Skin of body (tissue), 2 donors: ENCODE measurements around the gene CDH23. TPM values are rescaled to one million over a fixed set of nuclear protein-coding genes. Genes with fewer than 3 reads are reported as not detected.

Source experiments
- DNase-seq: peaks from one replicate; lab custom pipeline; 2025; lab: John Stamatoyannopoulos, UW
- total RNA-seq: library from RNA; depleted of rRNA; stranded (reverse); fragments of >200 nt; gene quantifications from one replicate; pipeline ENCODE4 v1.2.3, GENCODE V29; 2014

The CDH23 gene
- total RNA-seq, 1 donor from 2014 or later: 6.3 TPM

GRCh38 chr10:71465551-71466252 lies 69.0 kb downstream of the CDH23 start:
- DNase-seq: no peak

DNA sequence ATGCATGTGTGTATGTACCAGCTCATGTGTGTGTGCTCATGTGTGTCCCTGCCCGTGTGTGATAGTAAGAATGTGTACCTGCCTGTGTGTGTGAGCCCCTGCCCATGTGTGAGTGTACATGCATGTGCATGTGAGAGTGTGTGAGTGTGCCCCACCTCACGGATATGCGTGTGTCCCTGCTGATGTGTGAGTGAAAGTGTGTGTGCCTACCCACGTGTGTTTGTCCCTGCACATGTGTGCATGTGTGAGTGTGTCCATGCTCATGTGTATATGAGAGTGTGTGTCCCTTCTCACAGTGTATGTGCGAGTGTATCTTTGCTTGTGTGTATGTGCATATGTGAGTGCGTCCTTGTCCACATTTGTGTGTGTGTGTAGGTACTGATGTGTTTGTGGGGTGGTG lies 69.6 kb downstream of the CDH23 start:
- DNase-seq: no peak

DNA sequence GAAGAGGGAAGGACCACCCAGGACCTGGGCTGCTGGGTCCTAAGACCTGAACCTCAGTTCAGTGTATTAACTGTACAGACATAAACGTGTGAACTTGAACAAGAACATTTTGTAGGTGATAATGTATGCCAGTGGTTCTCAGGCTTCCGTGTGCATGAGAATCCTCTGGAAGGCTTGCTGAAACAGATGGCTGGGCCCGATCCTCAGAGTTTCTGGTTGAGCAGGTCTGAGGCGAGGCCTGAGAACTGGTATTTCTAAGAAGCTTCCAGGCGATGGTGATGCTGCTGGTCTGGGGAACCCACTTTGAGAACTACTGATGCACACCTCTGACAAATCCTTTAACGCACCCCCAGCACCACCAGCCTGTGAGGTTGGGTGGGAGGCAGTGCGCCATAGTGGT lies 70.4 kb downstream of the CDH23 start:
- no peak for DNase-seq

DNA sequence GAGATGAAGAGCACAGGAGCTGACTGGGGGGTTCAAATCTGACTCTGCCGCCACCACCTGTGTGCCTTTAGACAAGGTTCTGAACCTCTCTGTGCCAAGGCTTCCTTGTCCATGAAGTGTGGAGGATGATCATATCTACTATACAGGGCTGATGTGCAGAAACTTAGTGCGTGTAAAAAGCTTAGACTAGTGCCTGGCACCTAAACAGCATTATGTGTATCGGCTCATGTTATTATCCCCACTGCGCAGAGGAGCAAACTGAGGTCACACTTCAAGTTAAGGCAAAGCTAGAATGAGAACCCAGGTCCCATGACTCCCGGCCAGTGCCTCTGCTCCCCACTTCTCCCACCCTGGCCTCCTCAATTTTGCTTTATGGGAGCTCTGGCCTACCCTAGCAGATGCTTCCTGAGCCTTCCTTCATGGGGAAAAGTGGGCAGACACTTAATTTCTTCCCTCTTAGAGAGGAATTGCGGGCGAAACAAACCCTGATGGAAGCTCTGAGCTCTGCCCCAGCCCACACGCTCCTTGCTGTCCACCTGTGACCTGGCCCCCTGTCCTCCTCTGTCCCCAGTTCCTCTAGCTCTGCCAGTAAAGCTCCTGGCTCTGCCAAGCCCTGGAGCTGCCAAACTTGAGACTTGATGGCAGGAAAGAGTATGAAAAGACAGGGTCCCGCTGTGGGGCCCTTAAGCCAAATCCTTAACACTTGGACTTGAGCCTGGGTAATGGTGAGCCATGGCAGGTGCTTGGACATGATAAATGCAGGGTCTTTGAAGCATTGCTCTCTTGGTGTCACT lies 71.0 kb downstream of the CDH23 start:
- no peak for DNase-seq

DNA sequence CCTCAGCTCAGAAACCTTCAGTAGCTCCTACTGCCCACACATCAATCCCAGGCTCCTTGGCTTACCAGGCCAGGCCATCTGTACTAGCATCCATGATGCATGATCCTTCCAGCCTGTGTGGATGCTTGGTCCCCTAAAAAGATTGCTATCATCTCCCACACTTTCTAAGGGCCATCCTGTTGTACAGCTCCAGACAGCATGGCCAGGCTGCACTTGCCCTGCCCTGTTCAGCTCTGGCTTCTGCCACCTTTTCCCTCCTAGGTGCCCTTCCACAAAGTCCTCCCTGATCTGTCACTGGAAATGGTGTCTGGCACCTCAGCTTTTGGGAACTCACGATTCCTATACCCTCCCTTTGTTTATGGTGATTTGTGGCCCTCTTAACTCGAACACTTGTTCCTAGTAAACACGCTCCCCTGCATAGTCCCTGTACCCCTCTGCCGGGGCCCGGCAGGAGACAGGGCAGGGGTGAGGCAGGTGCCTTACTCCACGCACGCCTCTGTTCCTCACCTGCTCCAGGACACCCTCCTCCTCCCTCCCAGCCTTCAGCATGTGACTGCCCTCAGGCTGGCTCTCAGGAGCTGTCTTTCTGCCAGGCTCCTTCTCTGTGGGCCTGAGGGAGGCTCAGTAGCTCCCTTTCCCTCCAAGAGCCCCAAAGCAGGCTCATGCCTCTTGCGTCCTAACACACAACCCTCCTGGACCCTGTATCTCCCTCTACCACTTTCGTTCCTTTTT lies 71.8 kb downstream of the CDH23 start:
- DNase-seq: no peak

- no peak for DNase-seq
Measured at GRCh38 chr10:71471006-71471405, 74.3 kb downstream of the CDH23 start.

GRCh38 chr10:71471957-71472365 lies 75.2 kb downstream of the CDH23 start:
- no peak for DNase-seq

- no peak for DNase-seq
Measured at GRCh38 chr10:71472466-71472865, 75.7 kb downstream of the CDH23 start.

GRCh38 chr10:71472912-71473311 lies 76.2 kb downstream of the CDH23 start:
- no peak for DNase-seq

DNA sequence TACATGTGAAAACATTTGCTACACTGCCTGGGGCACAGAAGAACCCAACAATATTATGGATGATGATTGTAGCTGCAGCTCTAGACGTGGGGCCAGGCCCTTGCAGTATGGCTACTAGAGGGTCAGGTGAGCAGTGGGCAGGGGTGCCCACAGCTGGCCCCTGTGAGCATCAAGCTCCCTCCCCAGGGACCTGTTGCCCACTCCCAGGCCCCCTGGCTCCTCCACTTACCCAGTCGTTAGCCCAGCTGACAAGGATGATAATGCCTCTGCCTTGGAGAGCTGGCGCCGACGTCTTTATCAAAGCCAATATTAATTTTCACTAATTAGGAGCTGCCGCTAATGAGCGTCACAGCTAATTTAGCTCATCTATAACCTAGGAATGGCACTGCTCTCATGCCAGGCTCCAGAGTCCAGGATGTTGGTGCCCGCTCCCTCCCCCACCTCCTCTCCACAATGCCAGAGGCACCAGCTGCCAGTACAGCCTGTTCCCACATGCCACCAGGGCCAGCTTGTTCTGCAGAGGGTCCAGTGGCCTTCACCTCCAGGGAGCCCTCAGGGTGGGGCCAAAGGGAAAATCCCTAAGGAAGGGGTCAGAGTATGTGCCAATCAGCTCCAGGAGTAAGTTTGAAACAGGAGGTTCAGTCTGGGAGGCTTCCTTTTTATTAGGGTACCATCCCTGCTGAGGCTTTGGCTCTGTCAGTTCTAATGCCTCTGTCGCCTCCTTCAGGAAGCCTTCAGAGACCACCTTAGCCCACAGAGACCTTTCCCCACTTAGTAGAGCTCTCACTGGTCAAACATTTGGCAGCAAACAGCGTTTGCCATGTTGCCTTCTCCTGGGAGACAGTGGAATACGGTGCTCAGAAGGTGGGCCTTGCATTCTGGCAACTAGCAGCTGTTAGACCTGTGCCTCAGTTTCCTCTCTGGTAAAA lies 77.2 kb downstream of the CDH23 start:
- no peak for DNase-seq

GRCh38 chr10:71474702-71475242 lies 78.1 kb downstream of the CDH23 start:
- no peak for DNase-seq

DNA sequence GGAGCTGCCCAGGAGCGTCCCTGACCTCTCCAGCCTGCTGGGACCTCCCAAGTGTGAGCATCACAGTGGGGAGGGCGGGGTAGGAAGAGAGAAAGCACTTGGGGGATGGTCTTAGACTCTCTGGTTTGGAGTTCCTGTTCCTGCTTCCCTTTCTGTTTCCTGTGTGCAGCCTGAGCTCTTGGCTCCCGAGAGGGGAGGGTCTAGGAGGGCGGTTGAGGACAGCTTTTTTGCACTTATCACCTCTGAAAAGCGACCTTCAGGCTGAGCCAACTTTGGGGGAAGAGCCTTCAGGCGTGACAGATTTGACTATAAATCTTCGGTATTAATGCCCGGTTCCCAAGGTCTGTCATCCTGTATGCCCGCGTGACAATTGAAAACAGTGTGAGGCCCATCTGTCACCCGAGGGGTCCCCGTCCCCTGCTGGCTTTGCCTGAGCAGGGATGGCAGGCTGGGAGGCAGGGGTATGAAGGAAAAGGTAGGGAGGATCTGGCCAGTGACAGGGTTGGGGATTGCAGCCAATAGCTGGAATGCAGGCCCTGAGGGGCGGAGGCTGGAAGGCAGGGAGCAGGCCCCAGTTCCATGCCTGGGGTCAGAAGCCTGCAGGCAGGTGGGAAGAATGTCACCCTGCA lies 78.6 kb downstream of the CDH23 start:
- DNase-seq: no peak

GRCh38 chr10:71476228-71477011 lies 79.7 kb downstream of the CDH23 start:
- peak; percentile 75 for DNase-seq

DNA sequence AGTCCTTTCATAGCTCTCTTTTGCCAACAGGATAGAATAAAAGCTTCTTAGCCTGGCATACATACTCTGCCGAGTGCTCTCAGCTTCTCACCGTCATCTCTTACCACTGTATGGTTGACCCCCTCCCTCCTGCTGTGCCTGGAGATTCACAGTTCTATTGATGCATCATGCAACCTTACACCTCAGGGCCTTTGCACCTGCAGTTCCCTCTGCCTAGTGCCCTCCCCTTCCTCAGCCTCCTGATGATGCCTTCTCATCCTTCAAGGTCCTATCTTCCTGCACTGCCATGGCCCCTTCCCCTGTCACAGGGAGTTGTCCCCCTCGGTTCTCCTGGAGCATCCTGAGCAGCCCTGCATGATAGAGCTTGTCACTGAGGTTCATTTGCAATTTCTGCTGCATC lies 81.5 kb downstream of the CDH23 start:
- DNase-seq: no peak

GRCh38 chr10:71478813-71479365 lies 82.2 kb downstream of the CDH23 start:
- no peak for DNase-seq

GRCh38 chr10:71479831-71480230 lies 83.1 kb downstream of the CDH23 start:
- DNase-seq: no peak

GRCh38 chr10:71480662-71481061 lies 83.9 kb downstream of the CDH23 start:
- no peak for DNase-seq

- no peak for DNase-seq
Measured at GRCh38 chr10:71481746-71482410, 85.2 kb downstream of the CDH23 start.

DNA sequence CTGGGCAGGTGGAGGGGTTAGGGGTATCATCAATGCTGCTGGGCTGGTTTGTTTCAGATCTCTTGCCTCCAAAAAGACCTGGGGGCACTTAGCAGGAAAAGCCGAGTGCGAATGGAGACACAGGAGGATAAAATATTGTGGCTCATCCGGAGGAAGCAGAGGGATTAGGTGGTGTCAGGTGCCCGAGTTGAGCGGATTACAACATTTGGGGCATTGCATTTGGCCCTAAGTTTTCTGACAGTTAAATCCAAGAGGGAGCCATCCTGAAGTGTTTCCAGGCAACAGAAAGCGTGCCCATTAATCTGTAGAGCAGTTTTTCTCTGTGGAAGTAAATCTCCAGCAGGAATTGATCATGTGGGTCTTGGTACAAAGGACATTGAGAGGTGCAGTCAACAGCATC lies 85.9 kb downstream of the CDH23 start:
- no peak for DNase-seq
